HepG2 (cell line): Measurements from ENCODE around the gene PGK1.

Source experiments
- ASH2L ChIP-seq: fragments of 300-600, 200-600 bp; sonication (generic); IDR thresholded peaks from 2 replicates; pipeline ENCODE4 v1.7.0; 2017; ENCODE audit warnings: low read depth, mild to moderate bottlenecking, moderate library complexity, mixed read lengths, low read length; ENCODE audit not compliant: insufficient read length
- DPF2 ChIP-seq: sonication (generic); formaldehyde crosslinking; IDR thresholded peaks from 2 replicates; pipeline ENCODE4 v1.4.0; 2020; ENCODE audit warnings: mild to moderate bottlenecking, low read depth, missing genetic modification reagents, borderline replicate concordance
- EED ChIP-seq: sonication (generic); formaldehyde crosslinking; IDR thresholded peaks from 2 replicates; pipeline ENCODE4 v1.5.0; 2020; ENCODE audit warnings: mild to moderate bottlenecking, missing genetic modification reagents
- HNRNPL ChIP-seq: fragments of 200-400 bp; formaldehyde crosslinking; IDR thresholded peaks from 2 replicates; pipeline ENCODE4 v1.6.1; 2017; ENCODE audit warnings: mild to moderate bottlenecking, low read depth, low read length
- MAFF ChIP-seq: IDR thresholded peaks from 2 replicates; pipeline ENCODE4 v1.6.1; 2011; ENCODE audit warnings: low read depth, low read length, improper control_type of control experiment
- PAF1 ChIP-seq: IDR thresholded peaks from 2 replicates; pipeline ENCODE4 v1.6.1; 2016; ENCODE audit warnings: missing genetic modification reagents, missing compliant biosample characterization
- POLR2A ChIP-seq, 2 experiments: IDR thresholded peaks; 2 replicates each; pipeline ENCODE4 v1.6.1; 2011; ENCODE audit warnings: low read depth in 2 of 2, low read length in 2 of 2, mild to moderate bottlenecking in 1 of 2, moderate library complexity in 1 of 2; ENCODE audit not compliant: insufficient read depth in 1 of 2
- TBP ChIP-seq: sonication (generic); formaldehyde crosslinking; IDR thresholded peaks from 2 replicates; pipeline ENCODE4 v1.5.0; 2020; ENCODE audit warnings: missing genetic modification reagents
- YY1 ChIP-seq: IDR thresholded peaks from 2 replicates; pipeline ENCODE4 v1.6.1; 2011; ENCODE audit warnings: low read length, low read depth, moderate library complexity, mild to moderate bottlenecking; ENCODE audit not compliant: insufficient read depth, insufficient replicate concordance
- ZNF577 ChIP-seq: sonication (generic); formaldehyde crosslinking; IDR thresholded peaks from 2 replicates; pipeline ENCODE4 v1.4.0; 2020; ENCODE audit warnings: mild to moderate bottlenecking, low read depth, missing genetic modification reagents, borderline replicate concordance
- ZNF644 ChIP-seq: IDR thresholded peaks from 2 replicates; pipeline ENCODE4 v1.6.1; 2016; ENCODE audit warnings: low read depth
- TF ChIP-seq, protein P1 (sequence below): fragments of 450-650 bp; IDR thresholded peaks from 2 replicates; pipeline ENCODE4 v1.6.1; 2017
- TF ChIP-seq, protein P2 (sequence below), 2 experiments: IDR thresholded peaks; 2 replicates each; pipeline ENCODE4 v1.6.1; 2011 to 2012; ENCODE audit warnings: low read length in 2 of 2, borderline replicate concordance in 1 of 2, low read depth in 1 of 2, mild to moderate bottlenecking in 1 of 2, moderate library complexity in 1 of 2
- TF ChIP-seq, protein P3 (sequence below): sonication (generic); formaldehyde crosslinking; IDR thresholded peaks from 2 replicates; pipeline ENCODE4 v1.5.0; 2020; ENCODE audit warnings: mild to moderate bottlenecking, missing genetic modification reagents, moderate library complexity

DNA sequence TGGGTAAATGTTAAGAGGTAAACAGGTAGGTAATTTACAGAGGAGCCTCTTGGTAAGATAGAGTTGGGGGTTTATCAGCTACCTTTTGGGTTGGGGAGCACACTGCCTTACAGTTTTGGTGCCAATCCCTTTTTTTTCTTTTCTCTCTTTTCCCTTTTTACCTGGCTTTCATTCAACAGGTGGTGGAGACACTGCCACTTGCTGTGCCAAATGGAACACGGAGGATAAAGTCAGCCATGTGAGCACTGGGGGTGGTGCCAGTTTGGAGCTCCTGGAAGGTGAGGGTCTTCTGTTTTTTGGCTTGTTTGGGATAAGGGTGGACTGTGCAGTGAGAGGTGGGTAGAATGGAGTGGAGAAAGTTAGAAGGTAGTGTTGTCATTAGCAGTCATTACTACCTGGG, 21.1 kb downstream of the PGK1 start:
- TF ChIP-seq YY1: no peak
- TF ChIP-seq HNRNPL: no peak
- TF ChIP-seq EED (CRISPR knock-in tag): no peak
- no peak for TF ChIP-seq TBP (CRISPR knock-in tag)
- TF ChIP-seq, protein P1, sequence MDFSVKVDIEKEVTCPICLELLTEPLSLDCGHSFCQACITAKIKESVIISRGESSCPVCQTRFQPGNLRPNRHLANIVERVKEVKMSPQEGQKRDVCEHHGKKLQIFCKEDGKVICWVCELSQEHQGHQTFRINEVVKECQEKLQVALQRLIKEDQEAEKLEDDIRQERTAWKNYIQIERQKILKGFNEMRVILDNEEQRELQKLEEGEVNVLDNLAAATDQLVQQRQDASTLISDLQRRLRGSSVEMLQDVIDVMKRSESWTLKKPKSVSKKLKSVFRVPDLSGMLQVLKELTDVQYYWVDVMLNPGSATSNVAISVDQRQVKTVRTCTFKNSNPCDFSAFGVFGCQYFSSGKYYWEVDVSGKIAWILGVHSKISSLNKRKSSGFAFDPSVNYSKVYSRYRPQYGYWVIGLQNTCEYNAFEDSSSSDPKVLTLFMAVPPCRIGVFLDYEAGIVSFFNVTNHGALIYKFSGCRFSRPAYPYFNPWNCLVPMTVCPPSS: no peak
- no peak for TF ChIP-seq ZNF577 (CRISPR knock-in tag)
- TF ChIP-seq, protein P2, sequence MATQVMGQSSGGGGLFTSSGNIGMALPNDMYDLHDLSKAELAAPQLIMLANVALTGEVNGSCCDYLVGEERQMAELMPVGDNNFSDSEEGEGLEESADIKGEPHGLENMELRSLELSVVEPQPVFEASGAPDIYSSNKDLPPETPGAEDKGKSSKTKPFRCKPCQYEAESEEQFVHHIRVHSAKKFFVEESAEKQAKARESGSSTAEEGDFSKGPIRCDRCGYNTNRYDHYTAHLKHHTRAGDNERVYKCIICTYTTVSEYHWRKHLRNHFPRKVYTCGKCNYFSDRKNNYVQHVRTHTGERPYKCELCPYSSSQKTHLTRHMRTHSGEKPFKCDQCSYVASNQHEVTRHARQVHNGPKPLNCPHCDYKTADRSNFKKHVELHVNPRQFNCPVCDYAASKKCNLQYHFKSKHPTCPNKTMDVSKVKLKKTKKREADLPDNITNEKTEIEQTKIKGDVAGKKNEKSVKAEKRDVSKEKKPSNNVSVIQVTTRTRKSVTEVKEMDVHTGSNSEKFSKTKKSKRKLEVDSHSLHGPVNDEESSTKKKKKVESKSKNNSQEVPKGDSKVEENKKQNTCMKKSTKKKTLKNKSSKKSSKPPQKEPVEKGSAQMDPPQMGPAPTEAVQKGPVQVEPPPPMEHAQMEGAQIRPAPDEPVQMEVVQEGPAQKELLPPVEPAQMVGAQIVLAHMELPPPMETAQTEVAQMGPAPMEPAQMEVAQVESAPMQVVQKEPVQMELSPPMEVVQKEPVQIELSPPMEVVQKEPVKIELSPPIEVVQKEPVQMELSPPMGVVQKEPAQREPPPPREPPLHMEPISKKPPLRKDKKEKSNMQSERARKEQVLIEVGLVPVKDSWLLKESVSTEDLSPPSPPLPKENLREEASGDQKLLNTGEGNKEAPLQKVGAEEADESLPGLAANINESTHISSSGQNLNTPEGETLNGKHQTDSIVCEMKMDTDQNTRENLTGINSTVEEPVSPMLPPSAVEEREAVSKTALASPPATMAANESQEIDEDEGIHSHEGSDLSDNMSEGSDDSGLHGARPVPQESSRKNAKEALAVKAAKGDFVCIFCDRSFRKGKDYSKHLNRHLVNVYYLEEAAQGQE (IDR thresholded peaks at IDR 0.05; ENCODE audit: borderline replicate concordance in 1 of 2, low read depth in 1 of 2, low read length in 2 of 2): no peak
- TF ChIP-seq POLR2A (IDR thresholded peaks at IDR 0.05; ENCODE audit: insufficient read depth in 1 of 2, low read depth in 2 of 2, low read length in 2 of 2): no peak
- TF ChIP-seq, protein P3, sequence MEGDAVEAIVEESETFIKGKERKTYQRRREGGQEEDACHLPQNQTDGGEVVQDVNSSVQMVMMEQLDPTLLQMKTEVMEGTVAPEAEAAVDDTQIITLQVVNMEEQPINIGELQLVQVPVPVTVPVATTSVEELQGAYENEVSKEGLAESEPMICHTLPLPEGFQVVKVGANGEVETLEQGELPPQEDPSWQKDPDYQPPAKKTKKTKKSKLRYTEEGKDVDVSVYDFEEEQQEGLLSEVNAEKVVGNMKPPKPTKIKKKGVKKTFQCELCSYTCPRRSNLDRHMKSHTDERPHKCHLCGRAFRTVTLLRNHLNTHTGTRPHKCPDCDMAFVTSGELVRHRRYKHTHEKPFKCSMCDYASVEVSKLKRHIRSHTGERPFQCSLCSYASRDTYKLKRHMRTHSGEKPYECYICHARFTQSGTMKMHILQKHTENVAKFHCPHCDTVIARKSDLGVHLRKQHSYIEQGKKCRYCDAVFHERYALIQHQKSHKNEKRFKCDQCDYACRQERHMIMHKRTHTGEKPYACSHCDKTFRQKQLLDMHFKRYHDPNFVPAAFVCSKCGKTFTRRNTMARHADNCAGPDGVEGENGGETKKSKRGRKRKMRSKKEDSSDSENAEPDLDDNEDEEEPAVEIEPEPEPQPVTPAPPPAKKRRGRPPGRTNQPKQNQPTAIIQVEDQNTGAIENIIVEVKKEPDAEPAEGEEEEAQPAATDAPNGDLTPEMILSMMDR: no peak
- TF ChIP-seq DPF2: no peak
- TF ChIP-seq ASH2L: no peak
- no peak for TF ChIP-seq MAFF
- no peak for TF ChIP-seq PAF1 (CRISPR knock-in tag)
- no peak for TF ChIP-seq ZNF644 (CRISPR knock-in tag)
